Left ventricle myocardium inferior (tissue), 1 donor: ENCODE results near the gene PHLDB3. TPM values are rescaled to one million over a fixed set of nuclear protein-coding genes. Genes with fewer than 3 reads are reported as not detected.

Experiments used
- DNase-seq: peaks from one replicate; pipeline ENCODE4 v3.0.0-alpha.2; 2020
- H3K27ac ChIP-seq: fragments of 200-600 bp; replicated peaks from 2 replicates; pipeline ENCODE4 v1.8.0; 2021
- H3K27me3 ChIP-seq: fragments of 200-600 bp; 2 replicates; pipeline ENCODE4 v1.8.0; 2021; ENCODE audit warnings: low read depth
- H3K36me3 ChIP-seq: fragments of 200-600 bp; 2 replicates; pipeline ENCODE4 v1.8.0; 2021
- H3K4me1 ChIP-seq: fragments of 200-600 bp; 2 replicates; pipeline ENCODE4 v1.8.0; 2021
- H3K4me3 ChIP-seq: fragments of 200-600 bp; 2 replicates; pipeline ENCODE4 v1.8.0; 2021; ENCODE audit warnings: mild to moderate bottlenecking, moderate library complexity
- H3K9me3 ChIP-seq: fragments of 200-600 bp; replicated peaks from 2 replicates; pipeline ENCODE4 v1.8.0; 2021
- CTCF ChIP-seq: fragments of 200-600 bp; IDR thresholded peaks from 2 replicates; pipeline ENCODE4 v1.8.0; 2021; ENCODE audit warnings: antibody characterized with exemption, mild to moderate bottlenecking, borderline replicate concordance
- intact Hi-C: fragments of 100-400 bp; cut with micrococcal nuclease; formaldehyde crosslinking; loops from one replicate; pipeline ENCODE4 v1.11.0; 2022
- total RNA-seq: library from RNA; stranded (reverse); fragmentation: NEBNext Ultra II Directional; extraction: Animal tissue kit (Norgen Biotek cat#: 25700); gene quantifications from one replicate; pipeline ENCODE4 v1.2.1, GENCODE V29; 2021
- donor health status: DM: no; HTN: yes; CAD: no; lungs with severe emphysema.

PHLDB3 gene
- total RNA-seq, 1 donor from 2014 or later, result 4.5 TPM

- no peak for TF ChIP-seq CTCF
- H3K36me3 ChIP-seq, result no peaks in the 10 kb centered on the region
- DNase-seq, result no peak
- H3K27me3 ChIP-seq, result peaks cover under 1% of the 10 kb centered on the region
- peaks cover 2% of the 10 kb centered on the region for H3K4me1 ChIP-seq
- intact Hi-C loops, result no loop called here
- peaks cover under 1% of the 10 kb centered on the region for H3K9me3 ChIP-seq
- H3K27ac ChIP-seq, result no peak overlapping the region
- no peak overlapping the region for H3K4me3 ChIP-seq
Observed at GRCh38 chr19:43457809-43458208, 46.7 kb downstream of the PHLDB3 start.

- TF ChIP-seq CTCF, result no peak
Observed at GRCh38 chr19:43455321-43456113, 49.0 kb downstream of the PHLDB3 start.

GRCh38 chr19:43454031-43454430, 50.5 kb downstream of the PHLDB3 start:
- DNase-seq, result no peak
- Histone ChIP-seq H3K4me3 (no peak overlapping the region), H3K4me1 (no peaks in the 10 kb centered on the region), H3K27ac (no peak overlapping the region), H3K9me3 (peaks cover 4% of the 10 kb centered on the region), H3K27me3 (peaks cover 3% of the 10 kb centered on the region), H3K36me3 (no peaks in the 10 kb centered on the region)
- intact Hi-C loops, result no loop called here
- TF ChIP-seq CTCF, result no peak

More at GRCh38 chr19:43455321-43456113, 49.0 kb downstream of the PHLDB3 start:
- no peak for DNase-seq
- H3K9me3 ChIP-seq, result peaks cover 4% of the 10 kb centered on the region
- no peak overlapping the region for H3K27ac ChIP-seq
- H3K4me3 ChIP-seq, result no peak overlapping the region
- H3K36me3 ChIP-seq, result no peaks in the 10 kb centered on the region
- intact Hi-C loops, result no loop called here
- H3K4me1 ChIP-seq, result no peaks in the 10 kb centered on the region
- H3K27me3 ChIP-seq, result peaks cover 3% of the 10 kb centered on the region

GRCh38 chr19:43452582-43452981, 52.0 kb downstream of the PHLDB3 start:
- Histone ChIP-seq H3K9me3 (peaks cover 4% of the 10 kb centered on the region), H3K36me3 (no peaks in the 10 kb centered on the region), H3K4me1 (no peaks in the 10 kb centered on the region), H3K27ac (no peak overlapping the region), H3K27me3 (peaks cover 3% of the 10 kb centered on the region), H3K4me3 (no peak overlapping the region)
- TF ChIP-seq CTCF, result no peak
- no peak for DNase-seq
- intact Hi-C loops, result no loop called here

- no peak overlapping the region for H3K4me3 ChIP-seq
- intact Hi-C loops, result no loop called here
- no peak for DNase-seq
- no peaks in the 10 kb centered on the region for H3K36me3 ChIP-seq
- peaks cover 4% of the 10 kb centered on the region for H3K9me3 ChIP-seq
- H3K27me3 ChIP-seq, result peaks cover 3% of the 10 kb centered on the region
- peaks cover 3% of the 10 kb centered on the region for H3K4me1 ChIP-seq
- H3K27ac ChIP-seq, result no peak overlapping the region
- TF ChIP-seq CTCF, result no peak
Observed at GRCh38 chr19:43450545-43450997, 54.0 kb downstream of the PHLDB3 start.
